SK-N-SH treated with all-trans-retinoic acid at 6 μM for 48 hours (cell line): ENCODE measurements around the gene CLDN24.

Experiments used
- ARNTL ChIP-seq: fragments of 450-650 bp; formaldehyde crosslinking; IDR thresholded peaks from 2 replicates; pipeline ENCODE4 v1.5.0; 2020; ENCODE audit warnings: low read depth, mild to moderate bottlenecking, moderate library complexity, borderline replicate concordance
- BACH2 ChIP-seq: fragments of 250-450 bp; sonication (Bioruptor Pico); IDR thresholded peaks from 2 replicates; pipeline ENCODE4 v1.9.0; 2021; ENCODE audit warnings: mild to moderate bottlenecking, borderline replicate concordance
- ESRRG ChIP-seq: fragments of 250-450 bp; sonication (Bioruptor Pico); IDR thresholded peaks from 2 replicates; pipeline ENCODE4 v1.6.1; 2021; ENCODE audit warnings: mild to moderate bottlenecking
- OSR1 ChIP-seq: fragments of 250-450 bp; sonication (Bioruptor Pico); IDR thresholded peaks from 2 replicates; pipeline ENCODE4 v1.8.0; 2022; ENCODE audit warnings: moderate library complexity, mild to moderate bottlenecking, inconsistent platforms
- PATZ1 ChIP-seq: fragments of 250-450 bp; sonication (Bioruptor Pico); IDR thresholded peaks from 2 replicates; pipeline ENCODE4 v1.8.0; 2020; ENCODE audit warnings: mild to moderate bottlenecking, moderate library complexity, borderline replicate concordance
- POU6F1 ChIP-seq: fragments of 250-450 bp; sonication (Bioruptor Pico); IDR thresholded peaks from 2 replicates; pipeline ENCODE4 v1.8.0; 2021; ENCODE audit warnings: low read depth, mild to moderate bottlenecking, moderate library complexity, borderline replicate concordance
- RARB ChIP-seq: fragments of 250-450 bp; sonication (Bioruptor Pico); IDR thresholded peaks from 2 replicates; pipeline ENCODE4 v1.8.0; 2021; ENCODE audit warnings: mild to moderate bottlenecking, moderate library complexity
- ZFP3 ChIP-seq: fragments of 250-450 bp; sonication (Bioruptor Pico); IDR thresholded peaks from 2 replicates; pipeline ENCODE4 v1.5.0; 2020; ENCODE audit warnings: mild to moderate bottlenecking, moderate library complexity
- ZFP30 ChIP-seq: fragments of 450-650 bp; formaldehyde crosslinking; IDR thresholded peaks from 2 replicates; pipeline ENCODE4 v1.5.0; 2022; ENCODE audit warnings: mild to moderate bottlenecking, moderate library complexity
- ZNF70 ChIP-seq: fragments of 450-650 bp; formaldehyde crosslinking; IDR thresholded peaks from 2 replicates; pipeline ENCODE4 v1.5.0; 2020; ENCODE audit warnings: mild to moderate bottlenecking, moderate library complexity
- ZNF8 ChIP-seq: fragments of 450-650 bp; formaldehyde crosslinking; IDR thresholded peaks from 2 replicates; pipeline ENCODE4 v1.5.0; 2020; ENCODE audit warnings: mild to moderate bottlenecking, moderate library complexity
- TF ChIP-seq, protein P1 (sequence below): fragments of 250-450 bp; sonication (Bioruptor Pico); IDR thresholded peaks from 2 replicates; pipeline ENCODE4 v1.5.1; 2020; ENCODE audit warnings: low read depth, mild to moderate bottlenecking, moderate library complexity

DNA sequence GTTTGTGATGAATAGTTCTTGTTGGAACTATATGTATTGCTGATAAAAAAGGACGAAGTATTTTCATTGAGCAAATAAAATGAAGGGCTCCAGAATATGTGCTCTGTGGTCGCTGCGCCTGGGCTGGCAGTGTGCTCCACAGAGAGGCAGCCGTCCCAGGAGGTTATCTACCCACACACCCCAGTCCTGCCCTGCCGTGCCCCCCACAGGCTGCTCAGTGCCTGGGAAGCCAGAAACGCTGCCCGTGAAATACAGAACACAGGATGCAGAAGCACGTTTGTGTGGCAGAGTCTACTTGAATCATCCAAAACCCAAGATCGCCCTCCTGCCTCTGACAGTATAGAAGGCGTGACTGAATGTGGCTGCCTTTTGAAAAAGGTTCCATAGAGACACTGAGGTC is 3.6 kb downstream of the CLDN24 start:
- TF ChIP-seq ZFP30 (CRISPR knock-in tag) = no peak
- no peak for TF ChIP-seq PATZ1 (CRISPR knock-in tag)
- no peak for TF ChIP-seq ZNF70 (CRISPR knock-in tag)
- TF ChIP-seq ZFP3 (CRISPR knock-in tag) = no peak
- TF ChIP-seq OSR1 (CRISPR knock-in tag) = no peak
- no peak for TF ChIP-seq POU6F1 (CRISPR knock-in tag)
- TF ChIP-seq RARB = no peak
- TF ChIP-seq ESRRG = no peak
- no peak for TF ChIP-seq BACH2 (CRISPR knock-in tag)
- no peak for TF ChIP-seq ZNF8 (CRISPR knock-in tag)
- TF ChIP-seq, protein P1, sequence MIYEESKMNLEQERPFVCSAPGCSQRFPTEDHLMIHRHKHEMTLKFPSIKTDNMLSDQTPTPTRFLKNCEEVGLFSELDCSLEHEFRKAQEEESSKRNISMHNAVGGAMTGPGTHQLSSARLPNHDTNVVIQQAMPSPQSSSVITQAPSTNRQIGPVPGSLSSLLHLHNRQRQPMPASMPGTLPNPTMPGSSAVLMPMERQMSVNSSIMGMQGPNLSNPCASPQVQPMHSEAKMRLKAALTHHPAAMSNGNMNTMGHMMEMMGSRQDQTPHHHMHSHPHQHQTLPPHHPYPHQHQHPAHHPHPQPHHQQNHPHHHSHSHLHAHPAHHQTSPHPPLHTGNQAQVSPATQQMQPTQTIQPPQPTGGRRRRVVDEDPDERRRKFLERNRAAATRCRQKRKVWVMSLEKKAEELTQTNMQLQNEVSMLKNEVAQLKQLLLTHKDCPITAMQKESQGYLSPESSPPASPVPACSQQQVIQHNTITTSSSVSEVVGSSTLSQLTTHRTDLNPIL = no peak
- TF ChIP-seq ARNTL (CRISPR knock-in tag) = no peak
